ENCODE measurements around the gene IDI2. TPM values are rescaled to one million over a fixed set of nuclear protein-coding genes. Genes with fewer than 3 reads are reported as not detected.

Gene IDI2
- total RNA-seq, 2 donors from 2014 or later: 0.24 TPM; not detected in 1

GRCh38 chr10:1026578-1026977 lies 919 bp upstream of the IDI2 start:
- Histone ChIP-seq H3K4me3 (no peak overlapping the region), H3K9me3 (no peaks in the 10 kb centered on the region), H3K27ac (peak overlapping the region; percentile 10 to 71), H3K4me1 (no peaks in the 10 kb centered on the region), H3K27me3 (no peaks in the 10 kb centered on the region), H3K36me3 (no peaks in the 10 kb centered on the region)
- DNase-seq (ENCODE audit: low spot score): no peak
- no peak for TF ChIP-seq CTCF (IDR thresholded peaks at IDR 0.05)

- no peak for DNase-seq (ENCODE audit: low spot score)
- peak overlapping the region in 1 of 2 donors; percentile 7 for H3K27ac ChIP-seq
- H3K4me3 ChIP-seq: no peak overlapping the region
- no peaks in the 10 kb centered on the region for H3K27me3 ChIP-seq
- no peaks in the 10 kb centered on the region for H3K9me3 ChIP-seq
- H3K4me1 ChIP-seq: no peaks in the 10 kb centered on the region
- no peaks in the 10 kb centered on the region for H3K36me3 ChIP-seq
- no peak for TF ChIP-seq CTCF (IDR thresholded peaks at IDR 0.05)
Measured at GRCh38 chr10:1024103-1024502, 1.6 kb downstream of the IDI2 start.

GRCh38 chr10:1022413-1022812 lies 3.2 kb downstream of the IDI2 start:
- Histone ChIP-seq H3K27me3 (no peaks in the 10 kb centered on the region), H3K4me3 (peak overlapping the region; percentile 12 to 36), H3K9me3 (no peaks in the 10 kb centered on the region), H3K36me3 (peaks cover 9% of the 10 kb centered on the region), H3K4me1 (no peaks in the 10 kb centered on the region), H3K27ac (peak overlapping the region; percentile 57 to 66)
- DNase-seq (ENCODE audit: low spot score): no peak
- peak in 1 of 2 donors; percentile 37 for TF ChIP-seq CTCF (IDR thresholded peaks at IDR 0.05)

- no peaks in the 10 kb centered on the region for H3K27me3 ChIP-seq
- H3K9me3 ChIP-seq: no peaks in the 10 kb centered on the region
- H3K4me3 ChIP-seq: no peak overlapping the region
- no peak overlapping the region for H3K27ac ChIP-seq
- H3K36me3 ChIP-seq: peaks cover 23% of the 10 kb centered on the region
- no peak for TF ChIP-seq CTCF (IDR thresholded peaks at IDR 0.05)
- no peak for DNase-seq (ENCODE audit: low spot score)
- no peaks in the 10 kb centered on the region for H3K4me1 ChIP-seq
Measured at GRCh38 chr10:1020958-1021357, 4.7 kb downstream of the IDI2 start.

- TF ChIP-seq CTCF (IDR thresholded peaks at IDR 0.05): no peak
Measured at GRCh38 chr10:1020460-1020859, 5.2 kb downstream of the IDI2 start.

GRCh38 chr10:1019362-1019761 lies 6.3 kb downstream of the IDI2 start:
- H3K4me1 ChIP-seq: no peaks in the 10 kb centered on the region
- peaks cover 35% of the 10 kb centered on the region for H3K36me3 ChIP-seq
- no peak overlapping the region for H3K4me3 ChIP-seq
- H3K9me3 ChIP-seq: no peaks in the 10 kb centered on the region
- no peaks in the 10 kb centered on the region for H3K27me3 ChIP-seq
- no peak overlapping the region for H3K27ac ChIP-seq
- no peak for TF ChIP-seq CTCF (IDR thresholded peaks at IDR 0.05)
- DNase-seq (ENCODE audit: low spot score): peak; percentile 42

More at GRCh38 chr10:1020460-1020859, 5.2 kb downstream of the IDI2 start:
- Histone ChIP-seq H3K9me3 (no peaks in the 10 kb centered on the region), H3K36me3 (peaks cover 28% of the 10 kb centered on the region), H3K27ac (no peak overlapping the region), H3K27me3 (no peaks in the 10 kb centered on the region), H3K4me1 (no peaks in the 10 kb centered on the region), H3K4me3 (no peak overlapping the region)
- peak; percentile 34 for DNase-seq (ENCODE audit: low spot score)
